Suppressor macrophage (primary cell): ENCODE measurements around the gene EPSTI1.

Experiments used
- DNase-seq, 4 experiments: peaks; one replicate each; pipeline ENCODE4 v3.0.0-alpha.2; 2020 to 2022

Gene EPSTI1

GRCh38 chr13:42971691-42972347 lies 20.2 kb downstream of the EPSTI1 start:
- peak in 2 of 4 experiments; percentile 20 to 29 for DNase-seq

- peak; percentile 56 to 78 (median 68) for DNase-seq
Observed at GRCh38 chr13:42970824-42971690, 21.0 kb downstream of the EPSTI1 start.

GRCh38 chr13:42969565-42970172 lies 22.4 kb downstream of the EPSTI1 start:
- peak; percentile 79 to 88 (median 84) for DNase-seq

- DNase-seq, result no peak
Observed at GRCh38 chr13:42968906-42969305, 23.1 kb downstream of the EPSTI1 start.

- no peak for DNase-seq
Observed at GRCh38 chr13:42967660-42968059, 24.4 kb downstream of the EPSTI1 start.

GRCh38 chr13:42965281-42965680 lies 26.8 kb downstream of the EPSTI1 start:
- no peak for DNase-seq

- DNase-seq, result no peak
Observed at GRCh38 chr13:42964761-42965161, 27.3 kb downstream of the EPSTI1 start.

- no peak for DNase-seq
Observed at GRCh38 chr13:42959615-42960014, 32.4 kb downstream of the EPSTI1 start.

GRCh38 chr13:42957881-42958280 lies 34.2 kb downstream of the EPSTI1 start:
- DNase-seq, result no peak

GRCh38 chr13:42950181-42950580 lies 41.9 kb downstream of the EPSTI1 start:
- DNase-seq, result no peak

GRCh38 chr13:42947925-42948324 lies 44.1 kb downstream of the EPSTI1 start:
- DNase-seq, result no peak

GRCh38 chr13:42946927-42947326 lies 45.1 kb downstream of the EPSTI1 start:
- peak; percentile 8 to 39 (median 22) for DNase-seq

- no peak for DNase-seq
Observed at GRCh38 chr13:42929886-42930535, 62.0 kb downstream of the EPSTI1 start.

GRCh38 chr13:42926555-42926954 lies 65.5 kb downstream of the EPSTI1 start:
- DNase-seq, result no peak

- no peak for DNase-seq
Observed at GRCh38 chr13:42926043-42926442, 66.0 kb downstream of the EPSTI1 start.

- no peak for DNase-seq
Observed at GRCh38 chr13:42925626-42926025, 66.4 kb downstream of the EPSTI1 start.

GRCh38 chr13:42924344-42924743 lies 67.7 kb downstream of the EPSTI1 start:
- no peak for DNase-seq

- no peak for DNase-seq
Observed at GRCh38 chr13:42907745-42908144, 84.3 kb downstream of the EPSTI1 start.

GRCh38 chr13:42906257-42906656 lies 85.8 kb downstream of the EPSTI1 start:
- DNase-seq, result no peak

GRCh38 chr13:42905579-42905978 lies 86.5 kb downstream of the EPSTI1 start:
- DNase-seq, result no peak

- no peak for DNase-seq
Observed at GRCh38 chr13:42899266-42899665, 92.8 kb downstream of the EPSTI1 start.

- DNase-seq, result peak; percentile 52 to 78 (median 70)
Observed at GRCh38 chr13:42895776-42896175, 96.3 kb downstream of the EPSTI1 start.

GRCh38 chr13:42894765-42895243 lies 97.2 kb downstream of the EPSTI1 start:
- DNase-seq, result no peak
